K562 (cell line): Measurements from ENCODE around the gene DEFB124.

Experiments
- CREB1 ChIP-seq, 2 experiments: sonication (generic) in 1 of 2; formaldehyde crosslinking in 1 of 2; IDR thresholded peaks; 2 replicates each; pipeline versions ENCODE4 v1.6.1 to v1.8.0; 2012 to 2022; ENCODE audit warnings: inconsistent platforms in 1 of 2, mild to moderate bottlenecking in 1 of 2, missing genetic modification reagents in 1 of 2, moderate library complexity in 1 of 2
- CTCF ChIP-seq, 3 experiments: IDR thresholded peaks in 2 of 3; conservative IDR thresholded peaks in 1 of 3; 2 replicates each; pipeline ENCODE4 v1.5.1; 2011 to 2012; ENCODE audit warnings: low read length in 3 of 3, mild to moderate bottlenecking in 3 of 3, control low read depth in 2 of 3, improper control_type of control experiment in 1 of 3, inconsistent platforms in 1 of 3, low read depth in 1 of 3, mixed read lengths in 1 of 3, moderate library complexity in 1 of 3; ENCODE audit not compliant: insufficient read depth in 2 of 3
- HCFC1 ChIP-seq: IDR thresholded peaks from 2 replicates; pipeline ENCODE4 v1.6.1; 2012; ENCODE audit warnings: low read depth, low read length, improper control_type of control experiment
- TAF1 ChIP-seq: IDR thresholded peaks from 2 replicates; pipeline ENCODE4 v1.6.1; 2011; ENCODE audit warnings: mild to moderate bottlenecking, low read length, moderate library complexity; ENCODE audit not compliant: insufficient read depth, control insufficient read depth, severe bottlenecking; ENCODE audit errors: extremely low read depth
- ZNF174 ChIP-seq: fragments of 250-450 bp; sonication (Bioruptor Pico); IDR thresholded peaks from 2 replicates; pipeline ENCODE4 v1.4.0; 2020; ENCODE audit warnings: mild to moderate bottlenecking

- TF ChIP-seq CREB1 (IDR thresholded peaks at IDR 0.05) (no peak), CREB1 (CRISPR knock-in tag; IDR thresholded peaks at IDR 0.05) (no peak), ZNF174 (CRISPR knock-in tag) (no peak), CTCF (IDR thresholded peaks at IDR 0.05 in 2 of 3, conservative IDR thresholded peaks at IDR 0.05 in 1 of 3; ENCODE audit: insufficient read depth in 2 of 3, low read depth in 1 of 3, low read length in 3 of 3) (no peak), HCFC1 (no peak), TAF1 (no peak)
These were observed 48.7 kb upstream of the DEFB124 start for GRCh38 chr20:31523361-31524283.
